K562 (cell line): Measurements from ENCODE around the gene NUSAP1. TPM values are rescaled to one million over a fixed set of nuclear protein-coding genes. Genes with fewer than 3 reads are reported as not detected.

ENCODE experiments used
- CREB1 ChIP-seq, 2 experiments: sonication (generic) in 1 of 2; formaldehyde crosslinking in 1 of 2; IDR thresholded peaks; 2 replicates each; pipeline versions ENCODE4 v1.6.1 to v1.8.0; 2012 to 2022; ENCODE audit warnings: inconsistent platforms in 1 of 2, mild to moderate bottlenecking in 1 of 2, missing genetic modification reagents in 1 of 2, moderate library complexity in 1 of 2
- FOS ChIP-seq: IDR thresholded peaks from 3 replicates; pipeline ENCODE4 v1.6.1; 2011; ENCODE audit not compliant: insufficient read length; ENCODE audit errors: extremely low read depth
- NFATC3 ChIP-seq: fragments of 450-650 bp; IDR thresholded peaks from 2 replicates; pipeline ENCODE4 v1.6.1; 2017; ENCODE audit warnings: mild to moderate bottlenecking
- SAFB2 ChIP-seq: fragments of 200-400 bp; formaldehyde crosslinking; IDR thresholded peaks from 2 replicates; pipeline ENCODE4 v1.6.1; 2018; ENCODE audit warnings: borderline replicate concordance, low read length, low read depth, moderate library complexity; ENCODE audit not compliant: severe bottlenecking
- polyA plus RNA-seq, 8 experiments: library from polyadenylated mRNA; depleted of rRNA in 4 of 8; stranded (reverse) in 5 of 8; unstranded in 3 of 8; fragments of >200 nt; fragmentation: Nextera tagmentation in 2 of 8; fragmentation: Illumina TruSeq in 1 of 8; extraction: Ambion mirVana in 2 of 8; extraction: Trizol in 1 of 8; gene quantifications; 2 replicates each; pipeline versions ENCODE4 v1.2.1 to v1.2.3, GENCODE V29; 2011 to 2014; ENCODE audit warnings: inconsistent platforms in 1 of 8, missing spikeins in 1 of 8
- total RNA-seq, 7 experiments: library from RNA; depleted of rRNA in 6 of 7; stranded (reverse); fragments of >200 nt in 6 of 7; fragmentation: Illumina TruSeq in 2 of 7; extraction: Trizol in 2 of 7; gene quantifications; 2 replicates each; pipeline versions ENCODE4 v1.2.1 to v1.2.3, GENCODE V29; 2011 to 2021; ENCODE audit warnings: low replicate concordance in 1 of 7
- TF ChIP-seq, protein P1 (sequence below): fragments of 150-350 bp; IDR thresholded peaks from 2 replicates; pipeline ENCODE4 v1.6.1; 2014; ENCODE audit warnings: low read depth, mild to moderate bottlenecking, low read length, borderline replicate concordance

NUSAP1 gene
- total and polyA plus RNA-seq, 9 of the 15 experiments (the other 6 are each of a cell fraction or from before 2014, with no cell fraction given): 119 to 266 (median 227) TPM

- TF ChIP-seq SAFB2 (no peak), NFATC3 (peak; percentile 4; the same call in 1 of the 2 replicates), FOS (peak; percentile 99), CREB1 (IDR thresholded peaks at IDR 0.05) (peak; percentile 79), CREB1 (CRISPR knock-in tag; IDR thresholded peaks at IDR 0.05) (peak; percentile 83)
- TF ChIP-seq, protein P1, sequence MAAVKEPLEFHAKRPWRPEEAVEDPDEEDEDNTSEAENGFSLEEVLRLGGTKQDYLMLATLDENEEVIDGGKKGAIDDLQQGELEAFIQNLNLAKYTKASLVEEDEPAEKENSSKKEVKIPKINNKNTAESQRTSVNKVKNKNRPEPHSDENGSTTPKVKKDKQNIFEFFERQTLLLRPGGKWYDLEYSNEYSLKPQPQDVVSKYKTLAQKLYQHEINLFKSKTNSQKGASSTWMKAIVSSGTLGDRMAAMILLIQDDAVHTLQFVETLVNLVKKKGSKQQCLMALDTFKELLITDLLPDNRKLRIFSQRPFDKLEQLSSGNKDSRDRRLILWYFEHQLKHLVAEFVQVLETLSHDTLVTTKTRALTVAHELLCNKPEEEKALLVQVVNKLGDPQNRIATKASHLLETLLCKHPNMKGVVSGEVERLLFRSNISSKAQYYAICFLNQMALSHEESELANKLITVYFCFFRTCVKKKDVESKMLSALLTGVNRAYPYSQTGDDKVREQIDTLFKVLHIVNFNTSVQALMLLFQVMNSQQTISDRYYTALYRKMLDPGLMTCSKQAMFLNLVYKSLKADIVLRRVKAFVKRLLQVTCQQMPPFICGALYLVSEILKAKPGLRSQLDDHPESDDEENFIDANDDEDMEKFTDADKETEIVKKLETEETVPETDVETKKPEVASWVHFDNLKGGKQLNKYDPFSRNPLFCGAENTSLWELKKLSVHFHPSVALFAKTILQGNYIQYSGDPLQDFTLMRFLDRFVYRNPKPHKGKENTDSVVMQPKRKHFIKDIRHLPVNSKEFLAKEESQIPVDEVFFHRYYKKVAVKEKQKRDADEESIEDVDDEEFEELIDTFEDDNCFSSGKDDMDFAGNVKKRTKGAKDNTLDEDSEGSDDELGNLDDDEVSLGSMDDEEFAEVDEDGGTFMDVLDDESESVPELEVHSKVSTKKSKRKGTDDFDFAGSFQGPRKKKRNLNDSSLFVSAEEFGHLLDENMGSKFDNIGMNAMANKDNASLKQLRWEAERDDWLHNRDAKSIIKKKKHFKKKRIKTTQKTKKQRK: peak; percentile 68; the same call in 1 of the 2 replicates
- TF ChIP-seq, all 486 proteins: peak for 151
Measured at GRCh38 chr15:41283653-41284426, 48.8 kb upstream of the NUSAP1 start (continued).
